Panc1 (cell line): ENCODE data around the gene RNF182. TPM values are rescaled to one million over a fixed set of nuclear protein-coding genes. Genes with fewer than 3 reads are reported as not detected.
A peak's percentile ranks its signal among the peaks of the same experiment; 100 is the strongest.

ENCODE experiments used
- ATAC-seq: fragments of 200-7000 bp; cut with Tn5 transposase; 2 replicates; pipeline ENCODE4 v1.9.1; 2020; ENCODE audit warnings: mild to moderate bottlenecking, moderate library complexity
- BruUV-seq: library from RNA; stranded (reverse); fragments of 400-500 nt; replicated peaks from 2 replicates; lab custom pipeline; 2021; lab: Mats Ljungman, UMichigan
- CTCF ChIA-PET: fragments of 300-600 bp; sonication (Branson Sonifier 250); formaldehyde crosslinking; loops from one replicate; lab custom pipeline; 2022; ENCODE audit warnings: antibody characterized with exemption; lab: Charles Lee
- POLR2A ChIA-PET: fragments of 300-600 bp; sonication (Branson Sonifier 250); formaldehyde crosslinking; loops from one replicate; lab custom pipeline; 2022; ENCODE audit warnings: antibody characterized with exemption; lab: Charles Lee
- DNase-seq: peaks from one replicate; pipeline ENCODE4 v3.0.0-alpha.2; 2010; ENCODE audit warnings: low read depth, low spot score
- H3K27ac ChIP-seq: 2 replicates; pipeline ENCODE4 v1.5.1; 2011; ENCODE audit warnings: mild to moderate bottlenecking, low read length, inconsistent platforms
- H3K27me3 ChIP-seq: fragments of 200-500 bp; sonication (Bioruptor generic); 2 replicates; pipeline ENCODE4 v1.6.0; 2014; ENCODE audit warnings: low read length, inconsistent platforms; ENCODE audit not compliant: control insufficient read depth, insufficient read depth
- H3K36me3 ChIP-seq: fragments of 200-500 bp; sonication (Bioruptor generic); 2 replicates; pipeline ENCODE4 v1.5.1; 2014; ENCODE audit warnings: inconsistent platforms, mild to moderate bottlenecking, low read length, moderate library complexity; ENCODE audit not compliant: control insufficient read depth, insufficient read depth
- H3K4me1 ChIP-seq: 2 replicates; pipeline ENCODE4 v1.5.1; 2011; ENCODE audit warnings: inconsistent platforms, mild to moderate bottlenecking, low read length, moderate library complexity; ENCODE audit not compliant: control insufficient read depth, insufficient read depth
- H3K4me3 ChIP-seq, 2 experiments: 2 replicates each; pipeline ENCODE4 v1.5.1; 2011 to 2012; ENCODE audit warnings: low read depth in 2 of 2, low read length in 2 of 2, mild to moderate bottlenecking in 2 of 2, inconsistent platforms in 1 of 2, moderate library complexity in 1 of 2
- H3K9me3 ChIP-seq: fragments of 200-500 bp; sonication (Bioruptor generic); 2 replicates; pipeline ENCODE4 v1.5.1; 2014; ENCODE audit warnings: low read depth, mild to moderate bottlenecking, inconsistent platforms, low read length, moderate library complexity; ENCODE audit not compliant: control insufficient read depth, insufficient read depth
- CTCF ChIP-seq: fragments of 450-650 bp; IDR thresholded peaks from 2 replicates; pipeline ENCODE4 v1.5.1; 2017; ENCODE audit warnings: mild to moderate bottlenecking
- POLR2AphosphoS5 ChIP-seq: IDR thresholded peaks from 2 replicates; pipeline ENCODE4 v1.6.1; 2012; ENCODE audit warnings: mild to moderate bottlenecking, low read depth, low read length, moderate library complexity
- REST ChIP-seq, 2 experiments: IDR thresholded peaks; 2 replicates each; pipeline ENCODE4 v1.6.1; 2011 to 2012; ENCODE audit warnings: low read depth in 2 of 2, control low read depth in 1 of 2, low read length in 1 of 2, mild to moderate bottlenecking in 1 of 2, moderate library complexity in 1 of 2; ENCODE audit not compliant: insufficient read depth in 1 of 2
- SIN3A ChIP-seq: IDR thresholded peaks from 2 replicates; pipeline ENCODE4 v1.6.1; 2012; ENCODE audit warnings: low read depth, mild to moderate bottlenecking, low read length, moderate library complexity, borderline replicate concordance; ENCODE audit not compliant: insufficient read depth
- TCF7L2 ChIP-seq: IDR thresholded peaks from 2 replicates; pipeline ENCODE4 v1.6.1; 2011; ENCODE audit warnings: mild to moderate bottlenecking, low read depth, low read length, inconsistent platforms
- in situ Hi-C: cut with HindIII; loops from 2 replicates; pipeline ENCODE4 v1.10.0; 2016; ENCODE audit warnings: low sequenced_read_pairs, low pct_unique_long_range_greater_than_20kb
- intact Hi-C: fragments of 100-400 bp; cut with micrococcal nuclease; formaldehyde crosslinking; loops from one replicate; pipeline ENCODE4 v1.10.0; 2022; ENCODE audit not compliant: unreplicated experiment
- total RNA-seq: library from RNA; stranded (reverse); gene quantifications from one replicate; pipeline ENCODE4 v1.2.1, GENCODE V29; 2021; ENCODE audit not compliant: unreplicated experiment

RNF182 gene
- total RNA-seq, 1 experiment from 2014 or later = 22.2 TPM

- no peaks in the 10 kb centered on the region for H3K9me3 ChIP-seq
- H3K27me3 ChIP-seq = no peaks in the 10 kb centered on the region
- no peak overlapping the region for H3K4me3 ChIP-seq
- H3K36me3 ChIP-seq = no peaks in the 10 kb centered on the region; the same call in 1 of the 2 replicates
- no TSS peak for BruUV-seq
- intact Hi-C loops (loop anchor here (5.0 kb wide), 1 partner anchor 123 kb away; no protein-coding TSS in a partner anchor), in situ Hi-C loops (no loop called here)
- ChIA-PET CTCF (interaction anchor here (0.6 kb wide), 1 partner anchor 59 kb away, joined by 4 read pairs; no protein-coding TSS in a partner anchor), POLR2A (no interaction called here)
- TF ChIP-seq SIN3A = no peak
- TF ChIP-seq CTCF = no peak
- no peak for TF ChIP-seq POLR2AphosphoS5
- no peak for TF ChIP-seq TCF7L2
- no peak for TF ChIP-seq REST (IDR thresholded peaks at IDR 0.05; ENCODE audit: insufficient read depth in 1 of 2, low read depth in 2 of 2, low read length in 1 of 2)
- ATAC-seq (no peak), DNase-seq (no peak)
- peaks cover 8% of the 10 kb centered on the region for H3K4me1 ChIP-seq
- H3K27ac ChIP-seq = 0 out of 2 replicates have a peak overlapping the region, but pooled peaks have one; percentile 15
Observed at GRCh38 chr6:13929196-13929595, 4.4 kb downstream of the RNF182 start.

- no peaks in the 10 kb centered on the region for H3K27me3 ChIP-seq
- no peak overlapping the region for H3K27ac ChIP-seq
- CTCF ChIA-PET = no interaction called here
- no TSS peak for BruUV-seq
- H3K4me1 ChIP-seq = peaks cover 8% of the 10 kb centered on the region
- no peak overlapping the region for H3K4me3 ChIP-seq
- no peak for ATAC-seq
- in situ Hi-C loops (no loop called here), intact Hi-C loops (no loop called here)
- H3K36me3 ChIP-seq = no peaks in the 10 kb centered on the region
- no peaks in the 10 kb centered on the region for H3K9me3 ChIP-seq
- POLR2A ChIA-PET = no interaction called here
- no peak for DNase-seq
- TF ChIP-seq CTCF (no peak), POLR2AphosphoS5 (no peak), REST (IDR thresholded peaks at IDR 0.05; ENCODE audit: insufficient read depth in 1 of 2, low read depth in 2 of 2, low read length in 1 of 2) (no peak), TCF7L2 (no peak), SIN3A (no peak)
Observed at GRCh38 chr6:13931797-13932402, 7.1 kb downstream of the RNF182 start.
